Aorta (tissue), 5 donors: Measurements from ENCODE around the gene SLC8A1. TPM values are rescaled to one million over a fixed set of nuclear protein-coding genes. Genes with fewer than 3 reads are reported as not detected.

Source experiments
- ATAC-seq: fragments of 200-7000 bp; cut with Tn5 transposase; one replicate; pipeline ENCODE4 v1.9.1; 2022; ENCODE audit warnings: moderate library complexity; ENCODE audit not compliant: low FRiP score
- DNase-seq, 2 donors: peaks; one replicate each; pipeline ENCODE4 v3.0.0-alpha.2; 2020
- H3K27ac ChIP-seq, 2 donors: one replicate each; pipeline ENCODE4 v1.5.1; 2013; ENCODE audit warnings: low read length in 2 of 2, mild to moderate bottlenecking in 2 of 2, moderate library complexity in 2 of 2, control low read depth in 1 of 2, inconsistent platforms in 1 of 2, low read depth in 1 of 2
- H3K27me3 ChIP-seq, 2 donors: one replicate each; pipeline ENCODE4 v1.6.1; 2013; ENCODE audit warnings: control low read depth in 1 of 2, low read length in 1 of 2, mild to moderate bottlenecking in 1 of 2, moderate library complexity in 1 of 2; ENCODE audit not compliant: insufficient read depth in 2 of 2, control insufficient read depth in 1 of 2
- H3K36me3 ChIP-seq, 2 donors: one replicate each; pipeline ENCODE4 v1.6.1; 2013; ENCODE audit warnings: control low read depth in 1 of 2, low read length in 1 of 2, mild to moderate bottlenecking in 1 of 2; ENCODE audit not compliant: insufficient read depth in 2 of 2, control insufficient read depth in 1 of 2
- H3K4me1 ChIP-seq, 2 donors: one replicate each; pipeline ENCODE4 v1.6.1; 2013; ENCODE audit warnings: low read length in 2 of 2, control low read depth in 1 of 2, mild to moderate bottlenecking in 1 of 2, moderate library complexity in 1 of 2; ENCODE audit not compliant: insufficient read depth in 2 of 2, control insufficient read depth in 1 of 2
- H3K4me3 ChIP-seq, 2 donors: one replicate each; pipeline ENCODE4 v1.5.1; 2013; ENCODE audit warnings: low read length in 2 of 2, control low read depth in 1 of 2, mild to moderate bottlenecking in 1 of 2
- H3K9me3 ChIP-seq: one replicate; pipeline ENCODE4 v1.6.1; 2013; ENCODE audit warnings: mild to moderate bottlenecking, low read length; ENCODE audit not compliant: control insufficient read depth
- WGBS, 2 donors: extraction: QIAGEN DNeasy Blood & Tissue Kit; methylation state at CpG; one replicate each; pipeline ENCODE4 v1.1.7; 2013; 5-methylcytosine and 5-hydroxymethylcytosine counted together
- intact Hi-C, 2 donors: fragments of 100-400 bp; cut with DNase I; formaldehyde crosslinking; loops; one replicate each; pipeline versions ENCODE4 v1.14.2 to v1.15.0; 2022
- long read RNA-seq, 2 donors: library from polyadenylated mRNA; unstranded; transcript quantifications; one replicate each; pipeline ENCODE4 v2.0.0, GENCODE V29; 2020 to 2021
- polyA plus RNA-seq, 2 donors: library from polyadenylated mRNA; stranded (reverse); fragments of 200-250 nt; gene quantifications; one replicate each; pipeline ENCODE4 v1.2.3, GENCODE V29; 2013
- total RNA-seq, 2 donors: library from RNA; stranded (reverse); fragmentation: NEBNext Ultra II Directional; extraction: Animal tissue kit (Norgen Biotek cat#: 25700); gene quantifications; one replicate each; pipeline ENCODE4 v1.2.1, GENCODE V29; 2021
- donor health status: healthy with polysubstance abuse.
- donor health status: Bipolar disorder and iron deficiency.
- donor health status: DM: no; HTN: no; CAD: no.
- donor health status: DM: no; HTN: no; CAD: no.
- donor health status: DM: yes; HTN: yes; CAD: no.

The SLC8A1 gene
- total RNA-seq, result 10 to 100 TPM; 30.5 to 35.9 TPM
- polyA plus RNA-seq, result under 1 TPM; 0.38 to 0.97 TPM
- long read RNA-seq, donor 1, partial matches to known transcripts, result 1 of 14 reads
- long read RNA-seq, donor 1, other reads (novel, unspliced or antisense), result 13 of 14 reads
- long read RNA-seq, donor 2, partial matches to known transcripts, result 1 of 23 reads
- long read RNA-seq, donor 2, other reads (novel, unspliced or antisense), result 22 of 23 reads

DNA sequence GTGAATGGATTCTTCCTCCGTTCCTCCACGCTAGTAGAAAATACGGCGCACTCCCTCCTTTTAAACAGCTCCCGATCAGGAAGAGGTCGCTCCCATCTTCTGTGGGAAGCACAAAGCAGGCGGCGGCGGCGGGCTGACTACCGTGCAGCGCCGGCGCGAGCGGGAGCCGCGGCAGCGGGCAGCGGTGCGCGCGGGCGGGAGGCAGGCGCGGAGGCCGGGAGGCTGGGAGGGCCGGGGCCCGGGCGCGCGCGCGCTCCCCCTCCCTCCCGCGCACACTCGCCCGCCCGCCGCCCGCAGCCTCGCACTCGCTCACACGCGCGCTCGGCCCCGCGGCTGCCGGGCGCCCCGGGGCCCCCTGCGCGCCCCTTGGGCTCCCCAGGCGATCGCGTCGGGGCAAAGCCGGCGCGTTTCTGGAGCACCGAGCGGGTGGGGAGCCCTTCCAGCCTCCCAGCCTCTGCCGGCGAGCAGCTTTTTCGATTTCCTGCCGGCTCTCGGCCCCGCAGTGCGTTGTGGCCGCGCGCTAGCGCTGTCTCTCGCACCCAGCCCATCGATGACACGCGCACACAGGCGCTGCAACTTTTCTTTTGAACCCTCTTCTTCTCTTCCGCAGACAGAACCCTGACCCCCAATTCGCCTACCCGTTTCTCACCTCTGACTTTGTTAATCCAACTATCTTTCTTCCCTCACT, at the start of gene SLC8A1:
Gene SLC8A1 (minus strand): TSS at position 173 of the 688 bp plus-strand sequence.
- ATAC-seq (peak; percentile 73), DNase-seq (peak; percentile 64 to 85)
- Histone ChIP-seq H3K36me3 (no peaks in the 10 kb centered on the region), H3K9me3 (no peaks in the 10 kb centered on the region), H3K27me3 (no peaks in the 10 kb centered on the region), H3K4me1 (no peaks in the 10 kb centered on the region), H3K27ac (peak within 1 kb of the TSS in 1 of 2 donors; percentile 70), H3K4me3 (peak within 1 kb of the TSS; percentile 62 to 95)
- intact Hi-C loops, result loop anchor here (5.0 kb wide), 1 partner anchor 210 kb away; no protein-coding TSS in a partner anchor
- 1% methylated on average over 66 to 82 of the region's 82 CpGs for WGBS, 2 donors

DNA sequence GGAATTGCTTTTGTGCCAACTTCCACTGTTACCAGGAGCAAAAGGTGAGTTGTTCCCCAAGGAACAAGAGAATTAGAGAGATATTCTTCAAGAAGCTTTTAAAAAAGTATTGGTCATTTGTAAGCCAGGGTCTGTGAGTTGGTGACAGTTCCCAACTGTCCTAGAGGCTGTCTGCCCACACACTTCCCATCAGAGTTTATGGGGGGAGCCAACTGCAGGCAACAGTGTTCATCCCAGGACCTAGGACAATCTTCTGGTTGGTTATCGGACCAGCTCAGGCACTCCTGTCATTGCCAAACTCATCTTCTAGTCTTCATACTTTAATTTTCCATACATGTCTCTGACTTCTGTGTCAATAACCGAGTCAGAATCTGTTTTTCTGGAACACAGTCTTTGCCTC, 47.5 kb upstream of the SLC8A1 start:
- ATAC-seq, result no peak
- 94 to 96% methylated on average over 2 of the region's 2 CpGs for WGBS, 2 donors
- no peak overlapping the region for H3K27ac ChIP-seq

DNA sequence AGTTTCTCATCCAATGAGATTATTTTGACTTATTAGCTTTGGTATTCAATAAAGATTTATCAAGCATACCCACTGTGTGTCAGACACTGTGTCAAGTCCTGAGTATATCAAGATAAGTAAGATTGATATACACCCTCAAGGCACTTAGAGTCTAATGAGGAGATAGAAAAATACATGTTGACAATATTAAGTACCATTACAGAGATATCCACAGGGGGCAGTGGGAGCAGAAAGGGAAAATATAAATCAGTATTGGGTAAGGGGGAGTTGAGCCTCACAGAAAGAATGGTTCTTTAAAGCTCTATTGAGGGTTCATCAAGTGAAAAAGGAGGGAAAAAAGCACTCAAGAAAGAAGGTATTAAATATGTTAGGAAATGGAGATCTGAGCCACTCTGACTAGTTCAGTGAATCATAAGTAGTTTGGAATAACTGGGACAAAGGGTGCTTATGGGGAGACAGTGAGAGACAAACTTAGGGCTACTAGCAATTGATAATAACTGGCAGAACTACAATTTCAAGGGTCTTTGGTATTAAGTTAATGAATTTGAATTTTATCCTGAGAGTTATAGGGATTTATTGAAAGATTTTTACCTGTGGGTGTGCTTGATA, 45.5 kb upstream of the SLC8A1 start:
- H3K4me1 ChIP-seq, result no peaks in the 10 kb centered on the region
- no peaks in the 10 kb centered on the region for H3K9me3 ChIP-seq
- no peaks in the 10 kb centered on the region for H3K36me3 ChIP-seq
- no peak overlapping the region for H3K4me3 ChIP-seq
- DNase-seq, result no peak
- no peak for ATAC-seq
- no peaks in the 10 kb centered on the region for H3K27me3 ChIP-seq
- no peak overlapping the region for H3K27ac ChIP-seq
- intact Hi-C loops, result no loop called here

More for the DNA sequence above, 47.5 kb upstream of the SLC8A1 start:
- H3K27me3 ChIP-seq, result no peaks in the 10 kb centered on the region
- no peak overlapping the region for H3K4me3 ChIP-seq
- no peaks in the 10 kb centered on the region for H3K4me1 ChIP-seq
- no peaks in the 10 kb centered on the region for H3K9me3 ChIP-seq
- no peaks in the 10 kb centered on the region for H3K36me3 ChIP-seq
- intact Hi-C loops, result no loop called here
- no peak for DNase-seq

DNA sequence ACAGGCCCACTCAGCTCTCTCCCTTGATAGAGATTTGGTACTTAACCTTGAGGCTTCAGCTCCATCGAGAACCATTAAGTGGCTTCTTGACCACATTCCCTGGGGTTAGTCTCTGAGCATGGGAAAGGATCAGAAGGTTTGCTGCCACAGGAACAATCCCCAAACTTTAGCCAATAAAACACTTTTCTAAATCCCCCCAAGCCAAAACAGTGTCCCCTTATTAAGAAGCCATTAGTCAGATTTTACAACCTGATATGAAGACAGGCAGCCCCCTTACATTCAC, 37.7 kb upstream of the SLC8A1 start:
- no peaks in the 10 kb centered on the region for H3K36me3 ChIP-seq
- peak overlapping the region; percentile 43 to 84 for H3K4me3 ChIP-seq
- no peak for DNase-seq
- intact Hi-C loops, result no loop called here
- no peak for ATAC-seq
- 65 to 71% methylated on average over 1 of the region's 1 CpG for WGBS, 2 donors
- H3K4me1 ChIP-seq, result peaks cover 0 to 1% of the 10 kb centered on the region in 2 donors
- H3K9me3 ChIP-seq, result no peaks in the 10 kb centered on the region
- H3K27ac ChIP-seq, result no peak overlapping the region
- no peaks in the 10 kb centered on the region for H3K27me3 ChIP-seq

DNA sequence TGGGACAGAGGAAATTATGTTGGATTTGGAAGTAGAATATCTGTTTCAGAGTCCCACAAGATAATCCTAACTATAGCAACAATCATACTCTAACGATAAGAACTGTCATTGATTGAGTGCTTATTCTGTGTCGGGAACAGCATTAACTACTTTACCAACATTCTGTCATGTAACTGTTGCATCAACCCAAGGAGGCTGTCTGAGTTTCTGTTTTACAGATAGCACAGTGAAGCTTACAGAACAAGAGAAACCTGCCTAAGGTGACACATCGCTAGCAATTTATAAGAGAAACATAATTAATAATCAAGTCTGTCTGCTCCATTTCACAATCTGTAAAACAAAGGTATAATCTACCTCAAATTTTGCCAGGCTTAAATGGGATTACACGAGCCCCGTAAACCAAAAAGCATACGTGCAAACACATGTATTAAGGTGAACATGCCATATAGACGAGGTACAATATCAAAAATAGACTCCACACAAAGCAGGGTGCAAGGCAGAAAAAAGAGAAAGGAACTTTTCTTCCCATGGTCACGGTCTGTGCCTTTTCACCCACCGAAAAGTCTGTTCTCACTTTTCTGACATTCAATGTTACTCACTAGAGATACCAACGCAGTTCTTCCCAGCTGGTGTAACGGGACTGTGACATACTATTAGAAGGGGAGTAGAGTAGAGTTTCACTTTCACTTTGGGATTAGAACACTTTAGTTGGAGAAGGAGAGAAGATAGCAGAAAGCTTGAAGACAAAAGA, 37.2 kb upstream of the SLC8A1 start:
- WGBS, 2 donors, result 52 to 57% methylated on average over 11 of the region's 11 CpGs
- ATAC-seq (peak; percentile 68), DNase-seq (no peak)
- intact Hi-C loops, result no loop called here
- Histone ChIP-seq H3K36me3 (no peaks in the 10 kb centered on the region), H3K9me3 (no peaks in the 10 kb centered on the region), H3K27me3 (no peaks in the 10 kb centered on the region), H3K4me1 (peaks cover 0 to 1% of the 10 kb centered on the region in 2 donors), H3K27ac (no peak overlapping the region), H3K4me3 (peak overlapping the region; percentile 43 to 84)

DNA sequence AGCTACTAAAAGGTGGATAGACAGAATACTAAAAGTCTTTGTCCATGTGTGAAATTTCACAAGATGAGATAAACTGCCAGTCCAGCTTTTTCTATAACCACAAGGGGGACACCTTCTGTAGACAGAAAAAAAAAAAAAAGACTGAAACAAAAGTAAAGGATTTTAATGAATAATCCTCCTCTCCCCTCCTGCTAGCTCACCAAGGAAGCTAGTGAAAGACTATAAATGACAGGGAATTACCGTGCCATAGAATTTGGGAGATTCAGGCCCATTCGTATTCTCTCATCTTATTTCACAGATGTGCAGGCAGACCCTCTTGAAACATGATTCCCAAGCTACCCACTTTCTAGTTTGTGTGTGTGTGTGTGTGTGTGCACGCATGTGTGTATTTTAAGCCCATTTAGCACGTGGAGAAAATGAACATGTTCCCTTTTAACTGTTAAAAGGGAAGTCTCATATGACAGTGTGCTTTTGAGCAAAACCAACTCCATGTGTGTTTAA, 36.3 kb upstream of the SLC8A1 start:
- no peak overlapping the region for H3K27ac ChIP-seq
- DNase-seq, result no peak
- intact Hi-C loops, result no loop called here
- no peaks in the 10 kb centered on the region for H3K9me3 ChIP-seq
- 41 to 62% methylated on average over 4 of the region's 4 CpGs for WGBS, 2 donors
- no peaks in the 10 kb centered on the region for H3K36me3 ChIP-seq
- H3K4me3 ChIP-seq, result no peak overlapping the region
- H3K4me1 ChIP-seq, result peaks cover 0 to 1% of the 10 kb centered on the region in 2 donors
- ATAC-seq, result peak; percentile 41
- no peaks in the 10 kb centered on the region for H3K27me3 ChIP-seq

DNA sequence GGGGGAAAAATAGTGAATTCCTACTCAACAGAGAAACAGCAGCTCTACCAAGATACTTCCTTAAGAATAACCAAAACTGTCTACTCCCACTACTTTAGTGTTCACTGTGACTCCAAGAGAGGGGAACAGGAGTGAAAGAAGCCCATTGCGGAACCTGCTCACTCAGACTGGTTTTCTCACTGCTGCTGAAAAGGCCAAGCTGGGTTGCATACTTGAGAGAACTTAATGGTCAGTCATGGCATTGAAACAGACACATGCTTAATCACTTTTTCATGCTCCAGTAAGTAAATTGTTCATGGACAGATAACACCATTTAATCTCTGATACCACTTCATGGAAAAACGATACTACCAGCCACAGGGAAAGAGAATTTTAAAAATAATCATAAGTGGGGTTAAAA, 35.7 kb upstream of the SLC8A1 start:
- Histone ChIP-seq H3K27ac (no peak overlapping the region), H3K36me3 (no peaks in the 10 kb centered on the region), H3K27me3 (no peaks in the 10 kb centered on the region), H3K4me1 (peaks cover 0 to 1% of the 10 kb centered on the region in 2 donors), H3K4me3 (no peak overlapping the region), H3K9me3 (no peaks in the 10 kb centered on the region)
- 72 to 74% methylated on average over 2 of the region's 2 CpGs for WGBS, 2 donors
- no peak for ATAC-seq
- peak in 1 of 2 donors; percentile 59 for DNase-seq
- intact Hi-C loops, result no loop called here

DNA sequence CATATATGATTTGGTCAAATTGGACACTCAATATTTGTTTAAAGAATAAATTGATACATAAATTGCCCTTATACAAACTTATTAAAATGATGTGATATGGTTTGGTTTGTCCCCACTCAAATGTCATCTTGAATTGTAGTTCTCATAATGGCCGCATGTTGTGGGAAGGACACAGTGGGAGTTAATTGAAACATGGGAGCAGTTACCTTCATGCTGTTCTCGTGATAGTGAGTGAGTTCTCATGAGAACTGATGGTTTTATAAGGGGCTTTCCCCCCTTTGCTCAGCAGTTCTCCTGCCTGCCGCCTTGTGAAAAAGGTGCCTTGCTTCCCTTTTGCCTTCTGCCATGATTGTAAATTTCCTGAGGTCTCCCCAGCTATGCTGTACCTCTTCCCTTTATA, 34.0 kb upstream of the SLC8A1 start:
- H3K27me3 ChIP-seq, result no peaks in the 10 kb centered on the region
- ATAC-seq, result no peak
- H3K27ac ChIP-seq, result no peak overlapping the region
- no peaks in the 10 kb centered on the region for H3K36me3 ChIP-seq
- no peaks in the 10 kb centered on the region for H3K9me3 ChIP-seq
- H3K4me1 ChIP-seq, result peaks cover 0 to 1% of the 10 kb centered on the region in 2 donors
- intact Hi-C loops, result no loop called here
- no peak for DNase-seq
- 87 to 95% methylated on average over 3 of the region's 3 CpGs for WGBS, 2 donors
- no peak overlapping the region for H3K4me3 ChIP-seq
